ENCODE measurements around the gene EMC9. TPM values are rescaled to one million over a fixed set of nuclear protein-coding genes. Genes with fewer than 3 reads are reported as not detected.

EMC9 gene
- total and polyA plus RNA-seq, 2 of the 8 experiments (the other 6 are each of a cell fraction or from before 2014, with no cell fraction given): 38.4 to 47.2 TPM

DNA sequence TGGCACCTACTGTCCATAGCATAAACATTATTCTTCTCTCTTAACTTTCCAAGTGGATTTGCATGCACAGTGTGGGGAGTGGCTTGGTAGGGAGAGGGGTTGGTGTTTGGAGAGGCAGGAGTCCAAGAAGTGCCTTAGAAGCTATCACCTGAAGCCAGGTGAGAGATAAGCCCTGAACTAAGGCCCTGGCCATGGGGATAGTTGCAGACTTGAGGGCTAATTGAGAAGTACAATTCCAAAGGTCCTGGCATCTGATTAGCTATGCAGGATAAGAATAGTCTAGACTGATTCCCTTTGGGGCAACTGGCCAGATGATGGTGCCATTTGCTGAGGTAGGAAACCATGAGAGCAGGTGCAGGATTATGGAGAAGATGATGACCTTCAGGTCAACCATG is 49.3 kb downstream of the EMC9 start:
- no peak overlapping the region for H3K56ac ChIP-seq (replicated peaks; ENCODE audit: insufficient read length, low read depth, low read length)
- no peak overlapping the region for H3K4me2 ChIP-seq (ENCODE audit: insufficient read depth in 1 of 2, low read depth in 2 of 2, low read length in 2 of 2)
- H4K91ac ChIP-seq (replicated peaks; ENCODE audit: insufficient read length, low read length): peak overlapping the region; percentile 79
- no peak overlapping the region for H4K5ac ChIP-seq (ENCODE audit: insufficient read length, low read depth, low read length)
- H4K8ac ChIP-seq (ENCODE audit: extremely low read depth, insufficient read depth, low read length): no peak overlapping the region
- ChIA-PET CTCF (ENCODE audit: partially characterized antibody) (interaction anchor here (1.2 to 12.8 kb wide), 6 partner anchors 7 to 53 kb away, joined by 4 to 316 read pairs (median 90); partner anchors contain the start of genes CARMIL3, CPNE6, DCAF11 and NRL), POLR2A (ENCODE audit: partially characterized antibody) (interaction anchor here (0.8 to 23.9 kb wide), 8 partner anchors 13 to 86 kb away, joined by 3 to 626 read pairs (median 77); partner anchors contain the start of genes CARMIL3, CPNE6, DCAF11 and IRF9)
- no peak overlapping the region for H2AFZ ChIP-seq (ENCODE audit: low read length)
- H3K36me3 ChIP-seq (ENCODE audit: control insufficient read depth in 2 of 4, insufficient read depth in 4 of 4, low read length in 3 of 4): peaks cover 0 to 7% (median 0%) of the 10 kb centered on the region in 4 experiments; a peak in 2 of 8 replicates
- H2BK120ac ChIP-seq (replicated peaks; ENCODE audit: low read depth, low read length): peak overlapping the region; percentile 15
- peak overlapping the region; percentile 99 for H2BK12ac ChIP-seq (ENCODE audit: low read depth, low read length)
- 0 out of 2 replicates have a peak overlapping the region, but pooled peaks have one; percentile 5 for H2BK15ac ChIP-seq (ENCODE audit: low read length)
- H3K27me3 ChIP-seq (replicated peaks in 1 of 4; ENCODE audit: control insufficient read depth in 3 of 4, extremely low read depth in 1 of 4, insufficient read depth in 3 of 4, low read length in 3 of 4): no peaks in the 10 kb centered on the region
- no peak overlapping the region for H3K23ac ChIP-seq (ENCODE audit: insufficient read length)
- no peak overlapping the region for H3K18ac ChIP-seq (ENCODE audit: extremely low read depth, low read length)
- H3K23me2 ChIP-seq (ENCODE audit: low read depth, low read length): peaks cover 8% of the 10 kb centered on the region
- H3K14ac ChIP-seq (ENCODE audit: insufficient read length): no peak overlapping the region
- FAIRE-seq: no peak
- peaks cover 0 to 21% of the 10 kb centered on the region in 2 experiments; a peak in 2 of 4 replicates for H3K79me2 ChIP-seq (ENCODE audit: control insufficient read depth in 1 of 2, insufficient read depth in 2 of 2, low read length in 2 of 2)
- peaks cover 5% of the 10 kb centered on the region for H3K79me1 ChIP-seq (ENCODE audit: low read depth, low read length)
- no peak overlapping the region for H3K4me3 ChIP-seq (ENCODE audit: extremely low read depth in 1 of 4, insufficient read depth in 2 of 4, low read depth in 3 of 4, low read length in 4 of 4)
- no peak for DNase-seq (ENCODE audit: low read depth in 1 of 2, low spot score in 2 of 2)
- peak overlapping the region; percentile 87 for H2BK20ac ChIP-seq (ENCODE audit: low read length)
- no peak overlapping the region for H3K9ac ChIP-seq (replicated peaks in 1 of 4; ENCODE audit: extremely low read depth in 1 of 4, low read depth in 3 of 4, low read length in 3 of 4)
- H3K4me1 ChIP-seq (replicated peaks in 1 of 4; ENCODE audit: control insufficient read depth in 3 of 4, insufficient read depth in 4 of 4, low read length in 3 of 4): peaks cover 5 to 13% (median 9%) of the 10 kb centered on the region in 4 experiments
- no peak overlapping the region for H3K4ac ChIP-seq (replicated peaks; ENCODE audit: insufficient read length, low read depth, low read length)
- TF ChIP-seq SIN3A (conservative IDR thresholded peaks at IDR 0.05 in 1 of 2, IDR thresholded peaks at IDR 0.05 in 1 of 2; ENCODE audit: low read depth in 1 of 2, low read length in 2 of 2): no peak
- TF ChIP-seq, protein P1, sequence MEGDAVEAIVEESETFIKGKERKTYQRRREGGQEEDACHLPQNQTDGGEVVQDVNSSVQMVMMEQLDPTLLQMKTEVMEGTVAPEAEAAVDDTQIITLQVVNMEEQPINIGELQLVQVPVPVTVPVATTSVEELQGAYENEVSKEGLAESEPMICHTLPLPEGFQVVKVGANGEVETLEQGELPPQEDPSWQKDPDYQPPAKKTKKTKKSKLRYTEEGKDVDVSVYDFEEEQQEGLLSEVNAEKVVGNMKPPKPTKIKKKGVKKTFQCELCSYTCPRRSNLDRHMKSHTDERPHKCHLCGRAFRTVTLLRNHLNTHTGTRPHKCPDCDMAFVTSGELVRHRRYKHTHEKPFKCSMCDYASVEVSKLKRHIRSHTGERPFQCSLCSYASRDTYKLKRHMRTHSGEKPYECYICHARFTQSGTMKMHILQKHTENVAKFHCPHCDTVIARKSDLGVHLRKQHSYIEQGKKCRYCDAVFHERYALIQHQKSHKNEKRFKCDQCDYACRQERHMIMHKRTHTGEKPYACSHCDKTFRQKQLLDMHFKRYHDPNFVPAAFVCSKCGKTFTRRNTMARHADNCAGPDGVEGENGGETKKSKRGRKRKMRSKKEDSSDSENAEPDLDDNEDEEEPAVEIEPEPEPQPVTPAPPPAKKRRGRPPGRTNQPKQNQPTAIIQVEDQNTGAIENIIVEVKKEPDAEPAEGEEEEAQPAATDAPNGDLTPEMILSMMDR (IDR thresholded peaks at IDR 0.05; ENCODE audit: control extremely low read depth in 1 of 3, insufficient read depth in 1 of 3, low read depth in 1 of 3, low read length in 3 of 3): no peak
- no peak for TF ChIP-seq HDAC6 (IDR thresholded peaks at IDR 0.05; ENCODE audit: low read depth, low read length)
- no peak for TF ChIP-seq BCL11A (IDR thresholded peaks at IDR 0.05; ENCODE audit: low read depth in 2 of 2, low read length in 2 of 2)
- TF ChIP-seq NRF1 (IDR thresholded peaks at IDR 0.05; ENCODE audit: low read depth, low read length): no peak
- TF ChIP-seq ASH2L (IDR thresholded peaks at IDR 0.05; ENCODE audit: low read length): no peak
- TF ChIP-seq, protein P2, sequence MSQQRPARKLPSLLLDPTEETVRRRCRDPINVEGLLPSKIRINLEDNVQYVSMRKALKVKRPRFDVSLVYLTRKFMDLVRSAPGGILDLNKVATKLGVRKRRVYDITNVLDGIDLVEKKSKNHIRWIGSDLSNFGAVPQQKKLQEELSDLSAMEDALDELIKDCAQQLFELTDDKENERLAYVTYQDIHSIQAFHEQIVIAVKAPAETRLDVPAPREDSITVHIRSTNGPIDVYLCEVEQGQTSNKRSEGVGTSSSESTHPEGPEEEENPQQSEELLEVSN (IDR thresholded peaks at IDR 0.05): no peak
- peak overlapping the region; percentile 99; the same call in 1 of the 2 replicates for H2BK5ac ChIP-seq (ENCODE audit: low read depth, low read length)
- no peak overlapping the region for H3K27ac ChIP-seq (ENCODE audit: low read depth, low read length)
- peak overlapping the region; percentile 100; the same call in 1 of the 2 replicates for H2AK5ac ChIP-seq (ENCODE audit: low read depth, low read length)
- H4K20me1 ChIP-seq (replicated peaks in 1 of 2; ENCODE audit: control insufficient read depth in 1 of 2, insufficient read depth in 2 of 2, low read length in 2 of 2): peaks cover 3% of the 10 kb centered on the region in 2 experiments
- no peaks in the 10 kb centered on the region for H3K9me3 ChIP-seq (ENCODE audit: insufficient read depth in 2 of 2, low read depth in 1 of 2, low read length in 1 of 2)

All from H1 (cell line).